ENCODE measurements around the gene HOXA3. TPM values are rescaled to one million over a fixed set of nuclear protein-coding genes. Genes with fewer than 3 reads are reported as not detected.

HOXA3 gene
- total and polyA plus RNA-seq, 9 of the 15 experiments (the other 6 are each of a cell fraction or from before 2014, with no cell fraction given) = 0.04 to 0.13 TPM; not detected in 7

DNA sequence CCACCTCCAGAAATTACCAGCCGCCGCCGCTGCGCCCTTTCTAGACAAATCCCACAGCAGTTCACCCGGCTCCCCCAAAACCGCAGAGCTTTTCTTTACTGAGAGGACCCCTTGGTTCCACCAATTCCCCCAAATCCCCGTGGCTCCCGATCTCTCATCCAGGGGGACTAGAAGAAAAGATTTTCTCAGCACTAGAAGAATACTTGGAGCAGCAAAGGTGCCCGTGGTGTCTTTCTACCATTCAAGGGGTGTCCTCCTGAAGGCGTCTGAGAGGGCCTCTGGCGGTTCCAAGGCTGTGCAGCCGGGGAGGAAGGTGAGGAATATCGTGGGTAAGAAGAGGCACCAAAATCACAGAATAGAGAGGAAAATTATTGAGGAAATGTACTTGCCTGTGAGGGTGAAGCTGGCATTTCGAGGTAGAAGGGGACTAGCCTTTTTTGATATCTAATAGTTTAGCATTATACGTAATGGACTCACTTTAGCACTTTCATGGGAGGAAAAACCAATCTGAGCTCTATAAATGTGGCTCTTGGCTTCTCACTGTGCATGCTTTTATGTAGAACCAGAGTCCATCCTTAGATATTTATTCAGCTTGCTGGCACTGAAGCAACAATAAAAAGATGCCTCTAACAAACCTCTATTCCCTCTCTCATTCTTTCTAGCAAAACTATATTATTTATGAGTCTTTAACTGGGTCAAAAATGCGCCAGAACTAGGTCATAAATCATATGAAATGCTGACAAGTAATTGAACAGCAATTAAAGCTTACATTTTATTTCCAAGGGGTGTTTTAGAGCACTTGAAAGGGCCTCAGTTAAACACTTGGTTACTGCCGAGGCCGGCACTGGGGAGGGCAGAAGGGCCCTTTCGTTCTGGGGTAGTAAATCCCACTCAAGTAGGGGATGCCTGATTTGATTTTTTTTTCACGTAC, 36.1 kb downstream of the HOXA3 start (continued):
- TF ChIP-seq TFE3 (CRISPR knock-in tag; IDR thresholded peaks at IDR 0.05) (no peak), CREM (IDR thresholded peaks at IDR 0.05; ENCODE audit: low read depth) (no peak), CBFB (CRISPR knock-in tag; IDR thresholded peaks at IDR 0.05) (no peak), GABPA (tag; conservative IDR thresholded peaks at IDR 0.05; ENCODE audit: low read depth) (no peak)

DNA sequence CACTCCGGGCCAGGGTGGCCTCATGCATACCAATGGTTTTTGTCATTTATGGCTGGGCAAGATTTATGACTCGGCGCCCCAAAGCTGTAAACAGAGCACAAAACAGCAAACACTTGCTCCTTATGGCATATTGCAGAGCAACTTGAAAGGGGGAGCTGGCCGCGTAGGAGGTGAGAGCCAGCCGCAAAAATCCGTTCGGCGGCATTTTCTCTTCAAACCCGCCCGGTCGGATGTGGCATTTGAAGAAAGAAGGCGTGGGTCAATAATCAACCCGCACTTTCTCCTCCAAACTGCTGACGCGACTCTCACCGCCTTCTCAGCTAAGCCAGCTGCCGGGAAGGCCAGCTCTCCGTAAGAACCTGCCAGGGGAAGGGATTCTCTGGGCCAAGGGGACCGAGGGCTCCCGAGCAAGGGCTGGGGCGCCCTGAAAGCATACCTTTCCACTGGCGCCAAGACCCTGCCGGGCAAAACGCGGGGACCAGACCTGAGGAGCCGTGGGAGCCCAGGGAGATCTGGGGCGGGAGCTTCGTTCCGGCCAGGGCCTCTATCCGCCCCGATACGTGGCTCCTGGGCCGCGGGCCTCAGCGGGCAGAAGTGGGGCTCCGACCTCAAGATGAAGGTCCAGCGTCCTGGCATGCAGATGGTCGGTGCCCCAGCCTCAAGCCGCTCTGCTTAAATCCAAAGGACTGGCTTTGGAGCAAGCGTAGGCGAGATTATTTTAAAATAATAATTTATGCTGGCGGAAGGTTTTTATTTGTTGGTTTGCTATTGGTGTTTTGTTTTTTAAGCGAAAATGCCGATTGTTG, 37.0 kb downstream of the HOXA3 start:
- Histone ChIP-seq H3K27me3 (ENCODE audit: control insufficient read depth in 2 of 2, insufficient read depth in 2 of 2, low read length in 2 of 2) (peaks cover 44 to 66% of the 10 kb centered on the region in 2 experiments), H3K9ac (ENCODE audit: insufficient read depth in 1 of 2, low read depth in 2 of 2, low read length in 2 of 2) (no peak overlapping the region), H3K27ac (ENCODE audit: extremely low read depth, low read depth, low read length) (no peak overlapping the region), H3K4me1 (replicated peaks in 1 of 2; ENCODE audit: control insufficient read depth in 2 of 2, insufficient read depth in 2 of 2, low read length in 2 of 2) (peaks cover 0 to 19% of the 10 kb centered on the region in 2 experiments; a peak in 2 of 5 replicates), H2AFZ (ENCODE audit: low read depth, low read length) (no peak overlapping the region), H3K9me3 (replicated peaks; ENCODE audit: control insufficient read depth, insufficient read depth, low read depth, low read length) (no peaks in the 10 kb centered on the region), H3K79me2 (ENCODE audit: control insufficient read depth, insufficient read depth, low read length) (no peaks in the 10 kb centered on the region), H3K36me3 (ENCODE audit: control insufficient read depth, insufficient read depth, low read length) (no peaks in the 10 kb centered on the region), H3K9me1 (ENCODE audit: control insufficient read depth, insufficient read depth, low read length) (no peaks in the 10 kb centered on the region), H3K4me2 (ENCODE audit: insufficient read depth, low read length) (no peak overlapping the region), H3K4me3 (no peak overlapping the region), H4K20me1 (replicated peaks; ENCODE audit: control insufficient read depth, insufficient read depth, low read length) (0 out of 2 replicates have a peak, but pooled peaks cover 6% of the 10 kb centered on the region)
- no TSS peak for BruUV-seq (replicated peaks)
- no peak for TF ChIP-seq KAT8 (IDR thresholded peaks at IDR 0.05; ENCODE audit: low read depth)
- TF ChIP-seq MEIS2 (IDR thresholded peaks at IDR 0.05; ENCODE audit: partially characterized antibody) = peak; percentile 42
- POLR2A ChIA-PET = interaction anchor here (0.6 kb wide), 1 partner anchor 14 kb away, joined by 3 read pairs; no protein-coding TSS in a partner anchor
- ATAC-seq (no peak), DNase-seq (ENCODE audit: extremely low read depth in 1 of 4, low spot score in 3 of 4) (no peak), FAIRE-seq (no peak)
- WGBS (ENCODE audit: insufficient coverage, low coverage, missing lambda C conversion rate) = 16% methylated on average over 37 of the region's 45 CpGs
- CTCF ChIA-PET (ENCODE audit: low intra/inter-chr PET ratio) = no interaction called here
- in situ Hi-C loops (cut with MboI) (no loop called here), intact Hi-C loops (cut with micrococcal nuclease) (no loop called here)

All from K562 (cell line).